Esophagus (tissue), 2 donors: ENCODE measurements around the gene SLC22A3. TPM values are rescaled to one million over a fixed set of nuclear protein-coding genes. Genes with fewer than 3 reads are reported as not detected.
"Not testable (repeated sequence)": the region's sequence is repeated elsewhere in the genome, so short reads cannot be mapped to it uniquely, and the experiment has no call there.

Experiments used
- H3K27ac ChIP-seq, 2 donors: one replicate each; pipeline ENCODE4 v1.5.1; 2013; ENCODE audit warnings: low read depth in 2 of 2, mild to moderate bottlenecking in 2 of 2, inconsistent platforms in 1 of 2, low read length in 1 of 2, moderate library complexity in 1 of 2
- H3K27me3 ChIP-seq, 2 donors: one replicate each; pipeline ENCODE4 v1.6.1; 2013; ENCODE audit warnings: low read length in 2 of 2, control low read depth in 1 of 2, mild to moderate bottlenecking in 1 of 2; ENCODE audit not compliant: insufficient read depth in 2 of 2, control insufficient read depth in 1 of 2
- H3K36me3 ChIP-seq, 2 donors: one replicate each; pipeline ENCODE4 v1.6.1; 2013; ENCODE audit warnings: low read length in 1 of 2; ENCODE audit not compliant: control insufficient read depth in 2 of 2, insufficient read depth in 2 of 2
- H3K4me1 ChIP-seq, 2 donors: one replicate each; pipeline ENCODE4 v1.6.1; 2013; ENCODE audit warnings: low read length in 1 of 2; ENCODE audit not compliant: control insufficient read depth in 2 of 2, insufficient read depth in 2 of 2
- H3K4me3 ChIP-seq, 2 donors: one replicate each; pipeline ENCODE4 v1.5.1; 2013; ENCODE audit warnings: low read length in 2 of 2, mild to moderate bottlenecking in 2 of 2, low read depth in 1 of 2, moderate library complexity in 1 of 2
- H3K9me3 ChIP-seq, 2 donors: one replicate each; pipeline ENCODE4 v1.6.1; 2013; ENCODE audit warnings: mild to moderate bottlenecking in 2 of 2, low read depth in 1 of 2, low read length in 1 of 2, moderate library complexity in 1 of 2; ENCODE audit not compliant: control insufficient read depth in 2 of 2, insufficient read depth in 1 of 2
- WGBS, 2 donors: extraction: QIAGEN DNeasy Blood & Tissue Kit; methylation state at CpG; one replicate each; pipeline ENCODE4 v1.1.7; 2013; 5-methylcytosine and 5-hydroxymethylcytosine counted together
- polyA plus RNA-seq, 2 donors: library from polyadenylated mRNA; stranded (reverse); fragments of 200-250 nt; gene quantifications; one replicate each; pipeline ENCODE4 v1.2.3, GENCODE V29; 2013
- donor health status: healthy with polysubstance abuse.
- donor health status: Bipolar disorder and iron deficiency.

SLC22A3 gene
- polyA plus RNA-seq, 2 donors = 3.4 to 5.8 TPM

- Histone ChIP-seq H3K36me3 (no peaks in the 10 kb centered on the region), H3K27ac (no peak overlapping the region), H3K27me3 (no peaks in the 10 kb centered on the region), H3K9me3 (no peaks in the 10 kb centered on the region), H3K4me1 (no peaks in the 10 kb centered on the region), H3K4me3 (no peak overlapping the region)
- WGBS, 2 donors = 70 to 80% methylated on average over 3 of the region's 3 CpGs
These were observed 113.5 kb downstream of the SLC22A3 start for GRCh38 chr6:160461641-160462040.

- no peaks in the 10 kb centered on the region for H3K9me3 ChIP-seq
- H3K4me1 ChIP-seq = no peaks in the 10 kb centered on the region
- no peaks in the 10 kb centered on the region for H3K36me3 ChIP-seq
- no peaks in the 10 kb centered on the region for H3K27me3 ChIP-seq
- no peak overlapping the region for H3K27ac ChIP-seq
- no peak overlapping the region for H3K4me3 ChIP-seq
These were observed 113.9 kb downstream of the SLC22A3 start for GRCh38 chr6:160462116-160462515.

DNA sequence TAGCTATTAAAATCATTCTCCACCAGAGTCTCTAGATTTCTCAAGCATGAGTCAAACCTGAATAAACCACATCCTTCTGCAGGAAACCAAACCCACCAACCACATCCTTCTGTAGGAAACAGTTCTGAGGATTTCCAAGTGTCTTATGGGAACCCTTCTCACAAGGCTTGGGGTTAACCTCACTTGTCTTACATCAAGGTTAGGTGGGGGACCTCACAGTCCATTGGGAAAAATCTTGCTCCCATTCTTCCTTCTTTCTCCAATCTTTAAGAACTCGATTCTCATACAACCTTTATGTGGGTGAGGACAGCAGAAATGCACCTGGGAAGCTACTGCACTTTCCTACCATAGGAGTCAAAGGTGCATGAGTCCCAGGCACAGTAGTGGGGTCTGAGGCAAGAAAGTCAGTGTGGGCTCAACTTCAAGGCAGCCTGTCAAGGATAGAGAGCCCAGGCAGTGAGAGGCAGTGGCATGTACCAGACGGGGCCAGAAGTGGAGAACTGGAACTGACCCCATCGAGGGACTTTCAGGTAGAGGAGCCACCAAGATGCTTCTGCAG, 114.5 kb downstream of the SLC22A3 start:
- Histone ChIP-seq H3K27ac (no peak overlapping the region), H3K4me1 (no peaks in the 10 kb centered on the region), H3K27me3 (no peaks in the 10 kb centered on the region), H3K36me3 (no peaks in the 10 kb centered on the region), H3K9me3 (no peaks in the 10 kb centered on the region), H3K4me3 (no peak overlapping the region)
- WGBS, 2 donors = 72 to 77% methylated on average over 3 of the region's 3 CpGs

- 76 to 86% methylated on average over 3 of the region's 3 CpGs for WGBS, 2 donors
- H3K27me3 ChIP-seq = no peaks in the 10 kb centered on the region
- H3K36me3 ChIP-seq = no peaks in the 10 kb centered on the region
- no peaks in the 10 kb centered on the region for H3K4me1 ChIP-seq
- H3K27ac ChIP-seq = no peak overlapping the region
- no peak overlapping the region for H3K4me3 ChIP-seq
- no peaks in the 10 kb centered on the region for H3K9me3 ChIP-seq
These were observed 116.6 kb downstream of the SLC22A3 start for GRCh38 chr6:160464744-160465143.

DNA sequence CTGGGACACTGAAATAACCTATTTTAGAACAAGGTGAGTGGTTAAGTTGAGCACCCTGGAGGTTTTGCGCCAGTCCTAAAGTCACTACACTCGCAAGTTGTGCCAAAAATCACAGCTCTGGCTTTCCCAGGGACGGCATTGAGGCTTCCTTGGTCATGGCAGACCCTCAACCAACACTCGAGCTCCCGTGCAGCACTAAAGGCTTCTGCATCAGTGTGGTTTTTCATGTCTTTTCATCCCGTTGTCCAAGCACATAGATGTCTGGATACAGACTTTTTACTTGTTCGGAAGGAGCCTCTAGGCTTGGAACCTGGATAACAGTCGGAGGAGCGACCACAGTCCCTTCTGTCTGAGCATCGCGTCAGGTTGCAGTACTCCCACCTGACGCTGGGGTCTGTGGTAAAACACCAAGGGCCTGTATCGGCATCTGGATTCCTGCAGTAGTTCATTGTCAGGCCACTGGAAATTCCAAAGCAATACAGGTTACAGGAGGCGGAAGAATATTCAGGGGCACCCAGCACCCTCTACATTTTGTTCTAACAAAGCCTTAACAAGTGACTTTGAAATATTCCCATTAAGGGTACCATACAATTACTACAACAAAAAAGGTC, 119.2 kb downstream of the SLC22A3 start:
- not testable (repeated sequence) for H3K4me3 ChIP-seq, H3K27me3 ChIP-seq, H3K9me3 ChIP-seq, H3K27ac ChIP-seq, H3K4me1 ChIP-seq, H3K36me3 ChIP-seq
- 80 to 86% methylated on average over 14 of the region's 14 CpGs for WGBS, 2 donors

DNA sequence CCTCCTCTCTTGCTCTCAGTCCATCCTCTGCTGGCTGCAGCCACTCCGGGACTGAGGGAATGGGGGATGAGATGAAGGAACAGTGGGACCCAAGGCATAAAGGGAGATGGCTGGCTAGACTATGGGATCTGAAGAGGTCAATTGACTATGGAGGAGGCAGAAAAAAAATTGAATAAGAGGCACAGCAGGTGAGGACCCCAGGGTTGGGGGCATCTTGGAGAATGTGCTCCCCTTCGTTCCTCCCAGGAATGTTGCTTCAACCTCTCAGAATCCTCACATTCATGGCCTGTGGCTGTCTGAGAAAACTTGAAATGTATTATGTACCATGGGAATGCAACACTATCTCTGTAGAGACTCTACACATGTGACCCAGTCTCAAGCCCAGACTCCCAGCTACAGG, 121.0 kb downstream of the SLC22A3 start:
- 46 to 69% methylated on average over 2 of the region's 2 CpGs for WGBS, 2 donors
- no peak overlapping the region for H3K4me3 ChIP-seq
- H3K36me3 ChIP-seq = no peaks in the 10 kb centered on the region

DNA sequence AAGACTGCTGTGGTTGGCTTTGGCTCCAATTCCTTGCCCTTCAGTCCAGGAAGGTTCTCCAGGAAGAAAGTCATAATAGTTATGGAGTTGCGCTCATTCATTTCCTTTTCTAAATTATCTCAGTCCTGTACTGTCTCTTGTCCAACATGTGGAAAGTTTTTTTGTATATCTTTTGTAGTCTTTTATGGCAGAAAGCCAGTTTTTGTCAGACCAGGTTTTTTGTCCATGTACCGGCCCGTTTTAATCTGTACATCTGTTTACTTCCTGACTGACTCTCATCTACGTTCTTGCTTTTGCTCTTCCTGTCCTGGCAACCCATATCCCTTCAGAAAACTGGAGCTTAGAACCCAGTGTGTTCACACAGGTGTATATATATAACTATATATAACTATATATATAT, 127.9 kb downstream of the SLC22A3 start:
- 46 to 52% methylated on average over 4 of the region's 4 CpGs for WGBS, 2 donors
- H3K4me3 ChIP-seq, H3K9me3 ChIP-seq, H3K27me3 ChIP-seq, H3K27ac ChIP-seq, H3K4me1 ChIP-seq, H3K36me3 ChIP-seq: not testable (repeated sequence)

More for the DNA sequence above, 121.0 kb downstream of the SLC22A3 start:
- Histone ChIP-seq H3K27me3 (no peaks in the 10 kb centered on the region), H3K9me3 (no peaks in the 10 kb centered on the region), H3K27ac (no peak overlapping the region), H3K4me1 (no peaks in the 10 kb centered on the region)

GRCh38 chr6:160477072-160477471, 128.9 kb downstream of the SLC22A3 start:
- H3K9me3 ChIP-seq, H3K4me1 ChIP-seq, H3K36me3 ChIP-seq, H3K27ac ChIP-seq, H3K27me3 ChIP-seq, H3K4me3 ChIP-seq: not testable (repeated sequence)
- WGBS, 2 donors = 87 to 89% methylated on average over 4 of the region's 4 CpGs

GRCh38 chr6:160477901-160478300, 129.7 kb downstream of the SLC22A3 start:
- Histone ChIP-seq H3K4me3 (no peak overlapping the region), H3K27ac (no peak overlapping the region), H3K36me3 (no peaks in the 10 kb centered on the region), H3K9me3 (no peaks in the 10 kb centered on the region), H3K4me1 (no peaks in the 10 kb centered on the region), H3K27me3 (no peaks in the 10 kb centered on the region)
- 85 to 92% methylated on average over 8 of the region's 8 CpGs for WGBS, 2 donors

DNA sequence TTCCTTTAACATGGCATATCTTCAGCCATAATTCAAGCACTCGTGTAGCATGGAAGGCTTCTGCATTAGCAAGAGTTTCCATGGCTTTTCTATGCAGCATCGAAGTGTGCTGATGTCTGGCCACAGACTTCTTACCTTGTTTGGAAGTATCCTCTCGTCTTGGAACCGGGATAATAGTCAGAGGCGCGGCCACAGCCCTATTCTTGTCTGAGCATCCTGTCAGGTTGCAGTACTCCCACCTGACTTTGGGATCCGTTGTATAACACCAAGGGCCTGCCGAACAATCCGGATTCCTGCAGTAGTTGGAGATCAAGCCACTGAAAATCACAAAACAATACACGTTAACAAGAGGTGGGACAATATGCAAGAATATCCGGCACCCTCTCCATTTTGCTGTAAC, 138.9 kb downstream of the SLC22A3 start:
- whole genome bisulfite sequencing, 2 donors = 92 to 94% methylated on average over 11 of the region's 11 CpGs
- Histone ChIP-seq H3K27ac (no peak overlapping the region), H3K9me3 (peaks cover 0 to 2% of the 10 kb centered on the region in 2 donors), H3K36me3 (no peaks in the 10 kb centered on the region), H3K27me3 (no peaks in the 10 kb centered on the region), H3K4me1 (no peaks in the 10 kb centered on the region), H3K4me3 (no peak overlapping the region)
